Neural progenitor cell (in vitro differentiated cells): Measurements from ENCODE around the gene TNNT3. TPM values are rescaled to one million over a fixed set of nuclear protein-coding genes. Genes with fewer than 3 reads are reported as not detected.

Experiments
- DNase-seq: peaks from one replicate; pipeline ENCODE4 v3.0.0-alpha.2; 2016; ENCODE audit warnings: low spot score
- H2AFZ ChIP-seq: fragments of 200-600 bp; sonication (generic); replicated peaks from 2 replicates; pipeline ENCODE4 v1.6.1; 2016; ENCODE audit warnings: antibody characterized with exemption
- H3F3A ChIP-seq: fragments of 200-600 bp; sonication (generic); 2 replicates; pipeline ENCODE4 v1.6.1; 2016; ENCODE audit warnings: antibody characterized with exemption, low read depth
- H3K27ac ChIP-seq: fragments of 200-600 bp; sonication (generic); 2 replicates; pipeline ENCODE4 v1.5.1; 2016; ENCODE audit warnings: mild to moderate bottlenecking
- H3K27me3 ChIP-seq: fragments of 200-600 bp; sonication (generic); 2 replicates; pipeline ENCODE4 v1.6.1; 2016; ENCODE audit warnings: mild to moderate bottlenecking, moderate library complexity
- H3K36me3 ChIP-seq: fragments of 200-600 bp; sonication (generic); 2 replicates; pipeline ENCODE4 v1.5.1; 2016
- H3K4me1 ChIP-seq: fragments of 200-600 bp; sonication (generic); 2 replicates; pipeline ENCODE4 v1.6.1; 2016; ENCODE audit warnings: mixed run types
- H3K4me2 ChIP-seq: fragments of 200-600 bp; sonication (generic); 2 replicates; pipeline ENCODE4 v1.6.1; 2016
- H3K4me3 ChIP-seq: fragments of 200-600 bp; sonication (generic); 2 replicates; pipeline ENCODE4 v1.5.1; 2016
- H3K79me2 ChIP-seq: fragments of 200-600 bp; sonication (generic); 2 replicates; pipeline ENCODE4 v1.6.1; 2016; ENCODE audit warnings: low read depth
- H3K9ac ChIP-seq: fragments of 200-600 bp; sonication (generic); 2 replicates; pipeline ENCODE4 v1.6.1; 2016
- H3K9me3 ChIP-seq: fragments of 200-600 bp; sonication (generic); 2 replicates; pipeline ENCODE4 v1.5.1; 2016; ENCODE audit warnings: low read depth
- H4K20me1 ChIP-seq: fragments of 200-600 bp; sonication (generic); 2 replicates; pipeline ENCODE4 v1.6.1; 2016; ENCODE audit warnings: low read depth
- H3K27ac Mint-ChIP-seq: 3 replicates; pipeline ENCODE4 v1.8.0; 2021; ENCODE audit warnings: mixed read lengths
- H3K27me3 Mint-ChIP-seq: 2 replicates; pipeline ENCODE4 v1.8.0; 2022; ENCODE audit warnings: low read depth, mild to moderate bottlenecking, inconsistent platforms, moderate library complexity, mixed read lengths; ENCODE audit not compliant: insufficient read depth
- H3K36me3 Mint-ChIP-seq: 3 replicates; pipeline ENCODE4 v1.8.0; 2021; ENCODE audit warnings: mixed read lengths
- H3K4me1 Mint-ChIP-seq: 3 replicates; pipeline ENCODE4 v1.8.0; 2021; ENCODE audit warnings: mixed read lengths
- H3K4me3 Mint-ChIP-seq: 3 replicates; pipeline ENCODE4 v1.8.0; 2021; ENCODE audit warnings: mild to moderate bottlenecking, moderate library complexity, mixed read lengths
- H3K9me3 Mint-ChIP-seq: 3 replicates; pipeline ENCODE4 v1.8.0; 2020; ENCODE audit warnings: mixed read lengths
- EZH2 ChIP-seq: fragments of 200-600 bp; sonication (generic); IDR thresholded peaks from 2 replicates; pipeline ENCODE4 v1.6.1; 2017; ENCODE audit warnings: antibody characterized with exemption, mild to moderate bottlenecking, moderate library complexity
- EZH2phosphoT487 ChIP-seq: fragments of 200-600 bp; sonication (generic); IDR thresholded peaks from 2 replicates; pipeline ENCODE4 v1.6.1; 2017; ENCODE audit warnings: antibody characterized with exemption
- total RNA-seq: library from RNA; depleted of rRNA; stranded (reverse); fragments of >200 nt; gene quantifications from 2 replicates; pipeline ENCODE4 v1.2.3, GENCODE V29; 2015; ENCODE audit warnings: low replicate concordance
- TF ChIP-seq, protein P1 (sequence below): fragments of 200-600 bp; sonication (generic); IDR thresholded peaks from 2 replicates; pipeline ENCODE4 v1.5.1; 2017; ENCODE audit warnings: antibody characterized with exemption, mild to moderate bottlenecking

Gene TNNT3
- total RNA-seq, 1 donor from 2014 or later, result 0.92 TPM

GRCh38 chr11:1908618-1909017, 10.9 kb upstream of the TNNT3 start:
- H3K4me3 ChIP-seq, result no peak overlapping the region
- peaks cover 10% of the 10 kb centered on the region for H3K4me1 Mint-ChIP-seq

GRCh38 chr11:1909524-1909923, 10.0 kb upstream of the TNNT3 start:
- no peaks in the 10 kb centered on the region for H4K20me1 ChIP-seq
- H3K36me3 ChIP-seq, result no peaks in the 10 kb centered on the region
- H3K4me1 ChIP-seq, result peaks cover 6% of the 10 kb centered on the region
- H2AFZ ChIP-seq, result no peak overlapping the region
- Mint-ChIP-seq H3K27ac (no peak overlapping the region), H3K9me3 (peaks cover 1% of the 10 kb centered on the region), H3K27me3 (peaks cover 6% of the 10 kb centered on the region), H3K4me3 (no peak overlapping the region), H3K4me1 (peaks cover 13% of the 10 kb centered on the region), H3K36me3 (no peaks in the 10 kb centered on the region)
- H3K4me2 ChIP-seq, result no peak overlapping the region
- no peak overlapping the region for H3K4me3 ChIP-seq
- no peak for DNase-seq
- H3F3A ChIP-seq, result no peaks in the 10 kb centered on the region
- TF ChIP-seq, protein P1, sequence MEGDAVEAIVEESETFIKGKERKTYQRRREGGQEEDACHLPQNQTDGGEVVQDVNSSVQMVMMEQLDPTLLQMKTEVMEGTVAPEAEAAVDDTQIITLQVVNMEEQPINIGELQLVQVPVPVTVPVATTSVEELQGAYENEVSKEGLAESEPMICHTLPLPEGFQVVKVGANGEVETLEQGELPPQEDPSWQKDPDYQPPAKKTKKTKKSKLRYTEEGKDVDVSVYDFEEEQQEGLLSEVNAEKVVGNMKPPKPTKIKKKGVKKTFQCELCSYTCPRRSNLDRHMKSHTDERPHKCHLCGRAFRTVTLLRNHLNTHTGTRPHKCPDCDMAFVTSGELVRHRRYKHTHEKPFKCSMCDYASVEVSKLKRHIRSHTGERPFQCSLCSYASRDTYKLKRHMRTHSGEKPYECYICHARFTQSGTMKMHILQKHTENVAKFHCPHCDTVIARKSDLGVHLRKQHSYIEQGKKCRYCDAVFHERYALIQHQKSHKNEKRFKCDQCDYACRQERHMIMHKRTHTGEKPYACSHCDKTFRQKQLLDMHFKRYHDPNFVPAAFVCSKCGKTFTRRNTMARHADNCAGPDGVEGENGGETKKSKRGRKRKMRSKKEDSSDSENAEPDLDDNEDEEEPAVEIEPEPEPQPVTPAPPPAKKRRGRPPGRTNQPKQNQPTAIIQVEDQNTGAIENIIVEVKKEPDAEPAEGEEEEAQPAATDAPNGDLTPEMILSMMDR, result no peak
- no peak for TF ChIP-seq EZH2
- no peak for TF ChIP-seq EZH2phosphoT487
- no peak overlapping the region for H3K27ac ChIP-seq
- H3K9ac ChIP-seq, result no peak overlapping the region
- H3K27me3 ChIP-seq, result no peaks in the 10 kb centered on the region
- no peaks in the 10 kb centered on the region for H3K9me3 ChIP-seq
- no peaks in the 10 kb centered on the region for H3K79me2 ChIP-seq

More at GRCh38 chr11:1908618-1909017, 10.9 kb upstream of the TNNT3 start:
- Histone ChIP-seq H3K9me3 (no peaks in the 10 kb centered on the region), H3F3A (no peaks in the 10 kb centered on the region), H3K36me3 (no peaks in the 10 kb centered on the region), H3K9ac (no peak overlapping the region), H4K20me1 (no peaks in the 10 kb centered on the region), H2AFZ (no peak overlapping the region), H3K4me1 (peaks cover 6% of the 10 kb centered on the region), H3K27ac (no peak overlapping the region), H3K27me3 (no peaks in the 10 kb centered on the region), H3K79me2 (no peaks in the 10 kb centered on the region), H3K4me2 (no peak overlapping the region)
- Mint-ChIP-seq H3K9me3 (no peaks in the 10 kb centered on the region), H3K27me3 (peaks cover 4% of the 10 kb centered on the region), H3K27ac (no peak overlapping the region), H3K36me3 (no peaks in the 10 kb centered on the region), H3K4me3 (no peak overlapping the region)
- TF ChIP-seq, protein P1, result no peak
- no peak for TF ChIP-seq EZH2
- TF ChIP-seq EZH2phosphoT487, result no peak
- DNase-seq, result no peak

- H3F3A ChIP-seq, result no peaks in the 10 kb centered on the region
- no peaks in the 10 kb centered on the region for H3K9me3 ChIP-seq
- Mint-ChIP-seq H3K36me3 (no peaks in the 10 kb centered on the region), H3K27ac (no peak overlapping the region), H3K4me1 (peaks cover 12% of the 10 kb centered on the region), H3K4me3 (no peak overlapping the region), H3K27me3 (peaks cover 12% of the 10 kb centered on the region), H3K9me3 (peaks cover 7% of the 10 kb centered on the region)
- peaks cover 6% of the 10 kb centered on the region for H3K4me1 ChIP-seq
- no peaks in the 10 kb centered on the region for H3K79me2 ChIP-seq
- H4K20me1 ChIP-seq, result no peaks in the 10 kb centered on the region
- H3K4me2 ChIP-seq, result no peak overlapping the region
- TF ChIP-seq EZH2 (no peak), EZH2phosphoT487 (no peak)
- TF ChIP-seq, protein P1, result no peak
- no peaks in the 10 kb centered on the region for H3K27me3 ChIP-seq
- no peak overlapping the region for H3K4me3 ChIP-seq
- no peak overlapping the region for H2AFZ ChIP-seq
- DNase-seq, result no peak
- no peak overlapping the region for H3K9ac ChIP-seq
- H3K36me3 ChIP-seq, result no peaks in the 10 kb centered on the region
- no peak overlapping the region for H3K27ac ChIP-seq
Observed at GRCh38 chr11:1912289-1912878, 7.1 kb upstream of the TNNT3 start.
